Measurements from ENCODE around the gene CD58.

- no peak for TF ChIP-seq EP300 (IDR thresholded peaks at IDR 0.05)
- TF ChIP-seq CTCF (IDR thresholded peaks at IDR 0.05): no peak
- TF ChIP-seq POLR2A (IDR thresholded peaks at IDR 0.05; ENCODE audit: low read depth): no peak
Observed at GRCh38 chr1:116578581-116578980, 7.8 kb upstream of the CD58 start.
